ENCODE measurements around the gene SAC3D1. TPM values are rescaled to one million over a fixed set of nuclear protein-coding genes. Genes with fewer than 3 reads are reported as not detected.
"Not testable (repeated sequence)": the region's sequence is repeated elsewhere in the genome, so short reads cannot be mapped to it uniquely, and the experiment has no call there.

Gene SAC3D1
- total RNA-seq, 1 donor from 2014 or later = 18.6 TPM

- intact Hi-C loops (cut with micrococcal nuclease) = loop anchor here (1.0 to 5.0 kb wide), 4 partner anchors 69 to 166 kb away; partner anchors contain the start of genes CDCA5, VPS51, ZFPL1 and ZNHIT2
- Mint-ChIP-seq H3K27ac (peak overlapping the region; percentile 99), H3K4me1 (ENCODE audit: low read depth) (peaks cover 18% of the 10 kb centered on the region), H3K27me3 (ENCODE audit: low read depth) (no peaks in the 10 kb centered on the region), H3K4me3 (ENCODE audit: low read depth) (peak overlapping the region; percentile 88), H3K36me3 (ENCODE audit: low read depth) (peaks cover 22% of the 10 kb centered on the region), H3K9me3 (no peaks in the 10 kb centered on the region)
- DNase-seq (ENCODE audit: low spot score) = peak; percentile 90
These were observed 27.7 kb upstream of the SAC3D1 start for GRCh38 chr11:65013130-65013887.

- Mint-ChIP-seq H3K27me3 (ENCODE audit: low read depth) (no peaks in the 10 kb centered on the region), H3K9me3 (no peaks in the 10 kb centered on the region), H3K4me3 (ENCODE audit: low read depth) (peak within 1 kb of the TSS; percentile 89), H3K36me3 (ENCODE audit: low read depth) (peaks cover 24% of the 10 kb centered on the region), H3K4me1 (ENCODE audit: low read depth) (peaks cover 18% of the 10 kb centered on the region), H3K27ac (peak within 1 kb of the TSS; percentile 99)
- DNase-seq (ENCODE audit: low spot score) = peak; percentile 83
- intact Hi-C loops (cut with micrococcal nuclease) = loop anchor here (1.0 to 5.0 kb wide), 7 partner anchors 13 to 167 kb away; partner anchors contain the start of genes ATG2A, CDCA5, PPP2R5B and SNX15
These were observed 26.9 kb upstream of the SAC3D1 start, which contains the start of gene ARL2 for GRCh38 chr11:65013888-65014725. Gene ARL2, plus strand, starts transcription at chr11:65014160. Its CDS starts 48 bp downstream, at chr11:65014208.

GRCh38 chr11:65014726-65015227, 26.2 kb upstream of the SAC3D1 start:
- Mint-ChIP-seq H3K27ac (peak overlapping the region; percentile 93), H3K4me1 (ENCODE audit: low read depth) (peaks cover 18% of the 10 kb centered on the region), H3K9me3 (no peaks in the 10 kb centered on the region), H3K4me3 (ENCODE audit: low read depth) (peak overlapping the region; percentile 89), H3K27me3 (ENCODE audit: low read depth) (no peaks in the 10 kb centered on the region), H3K36me3 (ENCODE audit: low read depth) (peaks cover 24% of the 10 kb centered on the region)
- intact Hi-C loops (cut with micrococcal nuclease) = loop anchor here (1.0 to 5.0 kb wide), 4 partner anchors 13 to 98 kb away; partner anchors contain the start of genes ATG2A, CDCA5, PPP2R5B and SNX15
- no peak for DNase-seq (ENCODE audit: low spot score)

GRCh38 chr11:65016705-65017104, 24.3 kb upstream of the SAC3D1 start:
- no peaks in the 10 kb centered on the region for H3K9me3 Mint-ChIP-seq
- no peaks in the 10 kb centered on the region for H3K27me3 Mint-ChIP-seq (ENCODE audit: low read depth)
- peaks cover 18% of the 10 kb centered on the region for H3K4me1 Mint-ChIP-seq (ENCODE audit: low read depth)
- H3K4me3 Mint-ChIP-seq (ENCODE audit: low read depth) = no peak overlapping the region
- intact Hi-C loops (cut with micrococcal nuclease) = no loop called here
- DNase-seq (ENCODE audit: low spot score) = no peak
- H3K36me3 Mint-ChIP-seq (ENCODE audit: low read depth) = peaks cover 27% of the 10 kb centered on the region
- peak overlapping the region; percentile 15 for H3K27ac Mint-ChIP-seq

GRCh38 chr11:65017937-65018336, 23.1 kb upstream of the SAC3D1 start:
- Mint-ChIP-seq H3K4me1 (ENCODE audit: low read depth) (peaks cover 16% of the 10 kb centered on the region), H3K9me3 (no peaks in the 10 kb centered on the region), H3K36me3 (ENCODE audit: low read depth) (peaks cover 27% of the 10 kb centered on the region), H3K27me3 (ENCODE audit: low read depth) (no peaks in the 10 kb centered on the region), H3K4me3 (ENCODE audit: low read depth) (no peak overlapping the region), H3K27ac (no peak overlapping the region)
- DNase-seq (ENCODE audit: low spot score) = no peak
- intact Hi-C loops (cut with micrococcal nuclease) = no loop called here

- Mint-ChIP-seq H3K36me3 (ENCODE audit: low read depth) (peaks cover 27% of the 10 kb centered on the region), H3K27me3 (ENCODE audit: low read depth) (no peaks in the 10 kb centered on the region), H3K4me3 (ENCODE audit: low read depth) (no peak overlapping the region), H3K9me3 (no peaks in the 10 kb centered on the region), H3K27ac (no peak overlapping the region), H3K4me1 (ENCODE audit: low read depth) (peaks cover 11% of the 10 kb centered on the region)
- intact Hi-C loops (cut with micrococcal nuclease) = no loop called here
- DNase-seq (ENCODE audit: low spot score) = no peak
These were observed 21.2 kb upstream of the SAC3D1 start for GRCh38 chr11:65019824-65020223.

- no peak for DNase-seq (ENCODE audit: low spot score)
- Mint-ChIP-seq H3K4me1 (ENCODE audit: low read depth) (peaks cover 8% of the 10 kb centered on the region), H3K27ac (no peak overlapping the region), H3K27me3 (ENCODE audit: low read depth) (peaks cover 1% of the 10 kb centered on the region), H3K9me3 (no peaks in the 10 kb centered on the region), H3K4me3 (ENCODE audit: low read depth) (no peak overlapping the region), H3K36me3 (ENCODE audit: low read depth) (peaks cover 26% of the 10 kb centered on the region)
- intact Hi-C loops (cut with micrococcal nuclease) = no loop called here
These were observed 20.0 kb upstream of the SAC3D1 start for GRCh38 chr11:65021003-65021402.

GRCh38 chr11:65021509-65021908, 19.5 kb upstream of the SAC3D1 start:
- H3K4me3 Mint-ChIP-seq (ENCODE audit: low read depth) = no peak overlapping the region
- no peak for DNase-seq (ENCODE audit: low spot score)
- peaks cover 2% of the 10 kb centered on the region for H3K27me3 Mint-ChIP-seq (ENCODE audit: low read depth)
- peaks cover 4% of the 10 kb centered on the region for H3K4me1 Mint-ChIP-seq (ENCODE audit: low read depth)
- no peak overlapping the region for H3K27ac Mint-ChIP-seq
- H3K9me3 Mint-ChIP-seq = no peaks in the 10 kb centered on the region
- peaks cover 21% of the 10 kb centered on the region for H3K36me3 Mint-ChIP-seq (ENCODE audit: low read depth)
- intact Hi-C loops (cut with micrococcal nuclease) = no loop called here

- intact Hi-C loops (cut with micrococcal nuclease); H3K4me3 Mint-ChIP-seq (ENCODE audit: low read depth); H3K36me3 Mint-ChIP-seq (ENCODE audit: low read depth); DNase-seq (ENCODE audit: low spot score); H3K27ac Mint-ChIP-seq; H3K9me3 Mint-ChIP-seq; H3K27me3 Mint-ChIP-seq (ENCODE audit: low read depth): not testable (repeated sequence)
- H3K4me1 Mint-ChIP-seq (ENCODE audit: low read depth) = peaks cover 13% of the 10 kb centered on the region
These were observed 17.5 kb upstream of the SAC3D1 start for GRCh38 chr11:65023502-65023901.

GRCh38 chr11:65026810-65027209, 14.2 kb upstream of the SAC3D1 start:
- H3K27ac Mint-ChIP-seq = peak overlapping the region; percentile 87
- H3K4me3 Mint-ChIP-seq (ENCODE audit: low read depth) = peak overlapping the region; percentile 76
- intact Hi-C loops (cut with micrococcal nuclease) = loop anchor here (1.0 to 5.0 kb wide), 8 partner anchors 13 to 545 kb away; partner anchors contain the start of genes ARL2, ATG2A, CDCA5 and FAM89B
- H3K4me1 Mint-ChIP-seq (ENCODE audit: low read depth) = peaks cover 15% of the 10 kb centered on the region
- no peaks in the 10 kb centered on the region for H3K36me3 Mint-ChIP-seq (ENCODE audit: low read depth)
- no peak for DNase-seq (ENCODE audit: low spot score)
- no peaks in the 10 kb centered on the region for H3K9me3 Mint-ChIP-seq
- peaks cover 2% of the 10 kb centered on the region for H3K27me3 Mint-ChIP-seq (ENCODE audit: low read depth)

- peak within 1 kb of the TSS; percentile 87 for H3K27ac Mint-ChIP-seq
- H3K36me3 Mint-ChIP-seq (ENCODE audit: low read depth) = peaks cover 6% of the 10 kb centered on the region
- intact Hi-C loops (cut with micrococcal nuclease) = loop anchor here (1.0 to 5.0 kb wide), 8 partner anchors 13 to 545 kb away; partner anchors contain the start of genes ARL2, ATG2A, CDCA5 and FAM89B
- H3K27me3 Mint-ChIP-seq (ENCODE audit: low read depth) = peaks cover 2% of the 10 kb centered on the region
- H3K4me1 Mint-ChIP-seq (ENCODE audit: low read depth) = peaks cover 15% of the 10 kb centered on the region
- peak within 1 kb of the TSS; percentile 76 for H3K4me3 Mint-ChIP-seq (ENCODE audit: low read depth)
- H3K9me3 Mint-ChIP-seq = no peaks in the 10 kb centered on the region
- peak; percentile 88 for DNase-seq (ENCODE audit: low spot score)
These were observed 13.6 kb upstream of the SAC3D1 start, which contains the start of gene SNX15 for GRCh38 chr11:65027213-65028067. Gene SNX15, plus strand, starts transcription at chr11:65027439. Its CDS starts 99 bp downstream, at chr11:65027538.

- H3K27ac Mint-ChIP-seq = no peak overlapping the region
- H3K27me3 Mint-ChIP-seq (ENCODE audit: low read depth) = no peaks in the 10 kb centered on the region
- peaks cover 8% of the 10 kb centered on the region for H3K36me3 Mint-ChIP-seq (ENCODE audit: low read depth)
- no peak for DNase-seq (ENCODE audit: low spot score)
- no peaks in the 10 kb centered on the region for H3K9me3 Mint-ChIP-seq
- peaks cover 9% of the 10 kb centered on the region for H3K4me1 Mint-ChIP-seq (ENCODE audit: low read depth)
- intact Hi-C loops (cut with micrococcal nuclease) = no loop called here
- no peak overlapping the region for H3K4me3 Mint-ChIP-seq (ENCODE audit: low read depth)
These were observed 8.8 kb upstream of the SAC3D1 start for GRCh38 chr11:65032216-65032615.
